Renal pelvis (tissue), 12 donors: Measurements from ENCODE around the gene KCTD1. TPM values are rescaled to one million over a fixed set of nuclear protein-coding genes. Genes with fewer than 3 reads are reported as not detected.

Experiments used
- DNase-seq: peaks from one replicate; pipeline ENCODE4 v3.0.0-alpha.2; 2013
- long read RNA-seq, 16 experiments: transcript quantifications; one replicate each; lab custom pipeline, GENCODE V29; 2026
- polyA plus RNA-seq, 3 donors: library from polyadenylated mRNA; unstranded; fragments of 120-200 nt; gene quantifications; one replicate each; pipeline ENCODE4 v1.2.1, GENCODE V29; 2013; ENCODE audit not compliant: insufficient read length in 3 of 3

The KCTD1 gene
- polyA plus RNA-seq, result 10 to 100 TPM; 66.6 to 69.1 (median 69.1) TPM
- long read RNA-seq, donor 1, partial matches to known transcripts, result 0 of 8 reads
- long read RNA-seq, donor 1, other reads (novel, unspliced or antisense), result 0 of 8 reads
- long read RNA-seq, donor 2, transcript KCTD1-202 (5 exons, 2,103 nt), result minor isoform, 6 of 15 reads
- long read RNA-seq, donor 2, transcript KCTD1-207 (5 exons, 2,897 nt), result major isoform, 7 of 15 reads
- long read RNA-seq, donor 2, partial matches to known transcripts, result 0 of 15 reads
- long read RNA-seq, donor 2, other reads (novel, unspliced or antisense), result 0 of 15 reads
- long read RNA-seq, donor 3, partial matches to known transcripts, result 0 of 6 reads
- long read RNA-seq, donor 3, other reads (novel, unspliced or antisense), result 0 of 6 reads
- long read RNA-seq, donor 4, transcript KCTD1-202 (5 exons, 2,103 nt), result major isoform, 6 of 18 reads
- long read RNA-seq, donor 4, partial matches to known transcripts, result 7 of 18 reads
- long read RNA-seq, donor 4, other reads (novel, unspliced or antisense), result 0 of 18 reads
- long read RNA-seq, donor 5, partial matches to known transcripts, result 5 of 11 reads
- long read RNA-seq, donor 5, other reads (novel, unspliced or antisense), result 0 of 11 reads
- long read RNA-seq, donor 6, transcript KCTD1-207 (5 exons, 2,897 nt), result major isoform, 10 of 14 reads
- long read RNA-seq, donor 6, partial matches to known transcripts, result 0 of 14 reads
- long read RNA-seq, donor 6, other reads (novel, unspliced or antisense), result 0 of 14 reads
- long read RNA-seq, donor 7, transcript KCTD1-208 (5 exons, 814 nt), result major isoform, 7 of 25 reads
- long read RNA-seq, donor 7, transcript KCTD1-207 (5 exons, 2,897 nt), result minor isoform, 5 of 25 reads
- long read RNA-seq, donor 7, transcript KCTD1-202 (5 exons, 2,103 nt), result minor isoform, 6 of 25 reads
- long read RNA-seq, donor 7, partial matches to known transcripts, result 7 of 25 reads
- long read RNA-seq, donor 7, other reads (novel, unspliced or antisense), result 0 of 25 reads
- long read RNA-seq, donor 8, partial matches to known transcripts, result 0 of 4 reads
- long read RNA-seq, donor 8, other reads (novel, unspliced or antisense), result 0 of 4 reads
- long read RNA-seq, donor 9, transcript KCTD1-207 (5 exons, 2,897 nt), result major isoform, 7 of 23 reads
- long read RNA-seq, donor 9, transcript KCTD1-208 (5 exons, 814 nt), result minor isoform, 6 of 23 reads
- long read RNA-seq, donor 9, transcript KCTD1-202 (5 exons, 2,103 nt), result minor isoform, 5 of 23 reads
- long read RNA-seq, donor 9, partial matches to known transcripts, result 0 of 23 reads
- long read RNA-seq, donor 9, other reads (novel, unspliced or antisense), result 5 of 23 reads
- long read RNA-seq, donor 10, transcript KCTD1-202 (5 exons, 2,103 nt), result major isoform, 6 of 16 reads
- long read RNA-seq, donor 10, partial matches to known transcripts, result 7 of 16 reads
- long read RNA-seq, donor 10, other reads (novel, unspliced or antisense), result 0 of 16 reads
- long read RNA-seq, donor 11, transcript KCTD1-202 (5 exons, 2,103 nt), result major isoform, 5 of 17 reads
- long read RNA-seq, donor 11, partial matches to known transcripts, result 0 of 17 reads
- long read RNA-seq, donor 11, other reads (novel, unspliced or antisense), result 7 of 17 reads
- long read RNA-seq, donor 12, transcript KCTD1-207 (5 exons, 2,897 nt), result minor isoform, 11 of 31 reads
- long read RNA-seq, donor 12, transcript KCTD1-202 (5 exons, 2,103 nt), result major isoform, 12 of 31 reads
- long read RNA-seq, donor 12, transcript KCTD1-208 (5 exons, 814 nt), result minor isoform, 8 of 31 reads
- long read RNA-seq, donor 12, partial matches to known transcripts, result 0 of 31 reads
- long read RNA-seq, donor 12, other reads (novel, unspliced or antisense), result 0 of 31 reads
- long read RNA-seq, donor 13, transcript KCTD1-202 (5 exons, 2,103 nt), result major isoform, 5 of 10 reads
- long read RNA-seq, donor 13, partial matches to known transcripts, result 0 of 10 reads
- long read RNA-seq, donor 13, other reads (novel, unspliced or antisense), result 0 of 10 reads
- long read RNA-seq, donor 14, result 0 reads
- long read RNA-seq, donor 15, result 0 reads
- long read RNA-seq, donor 16, transcript KCTD1-202 (5 exons, 2,103 nt), result major isoform, 7 of 19 reads
- long read RNA-seq, donor 16, transcript KCTD1-207 (5 exons, 2,897 nt), result minor isoform, 5 of 19 reads
- long read RNA-seq, donor 16, transcript KCTD1-208 (5 exons, 814 nt), result major isoform, 7 of 19 reads
- long read RNA-seq, donor 16, partial matches to known transcripts, result 0 of 19 reads
- long read RNA-seq, donor 16, other reads (novel, unspliced or antisense), result 0 of 19 reads

- peak; percentile 88 for DNase-seq
Observed at GRCh38 chr18:26548415-26549262, at the start of gene KCTD1. KCTD1 (minus strand) TSS chr18:26548553; CDS start chr18:26548536, 17 bp downstream.

- DNase-seq, result no peak
Observed at GRCh38 chr18:26593365-26594320, 45.3 kb upstream of the KCTD1 start.

DNA sequence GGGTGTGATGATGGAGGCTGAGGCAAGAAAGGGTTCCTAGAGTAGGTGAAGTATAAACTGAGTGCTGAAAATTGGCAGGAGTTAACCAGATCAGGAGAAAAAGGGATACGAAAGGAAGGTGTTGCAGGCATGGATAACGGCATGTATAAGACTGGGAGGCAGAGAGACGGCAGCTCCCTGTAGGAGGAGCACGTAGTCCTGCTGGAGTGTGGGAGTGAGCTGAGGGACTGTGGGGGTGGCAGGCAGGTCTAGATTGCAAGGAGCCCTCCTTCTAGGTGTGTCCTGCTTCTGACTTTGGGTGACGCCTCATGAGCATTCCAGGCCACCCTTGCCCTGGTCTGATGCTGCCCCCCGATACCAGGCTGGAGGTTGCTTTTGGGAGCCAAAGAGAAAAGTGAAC lies 36.4 kb upstream of the KCTD1 start:
- DNase-seq, result no peak

DNA sequence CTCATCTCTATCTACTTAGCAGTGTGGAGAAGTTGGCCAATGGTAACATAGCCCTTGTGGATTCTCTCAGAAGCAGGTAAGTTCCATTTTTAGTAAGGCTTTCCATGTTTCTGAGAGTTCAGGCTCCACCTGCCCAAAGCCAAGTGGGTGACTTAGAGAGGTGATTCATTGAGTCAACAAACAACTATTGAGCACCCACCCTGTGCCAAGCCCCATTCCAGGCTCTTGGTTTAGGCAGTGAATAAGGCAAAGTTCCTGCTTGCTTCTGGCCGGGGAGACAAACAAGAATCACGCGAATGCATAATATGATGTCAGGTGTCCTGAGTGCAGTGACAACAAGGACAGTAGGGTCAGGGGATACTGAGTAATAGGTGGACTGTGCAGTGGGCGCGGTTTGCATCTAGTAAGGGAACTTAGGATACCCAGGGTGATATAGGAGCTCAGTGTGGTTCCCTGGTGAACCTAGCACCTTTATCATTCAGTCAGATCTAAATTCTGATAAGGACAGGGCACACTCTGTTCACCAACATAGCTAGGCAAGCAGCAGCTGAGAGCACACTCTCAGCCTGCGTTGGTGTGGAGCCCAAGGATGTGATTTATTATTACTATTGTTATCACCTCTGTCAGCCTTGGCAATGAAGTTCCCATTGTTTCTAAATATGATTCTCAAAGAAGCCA lies 31.7 kb upstream of the KCTD1 start:
- no peak for DNase-seq

DNA sequence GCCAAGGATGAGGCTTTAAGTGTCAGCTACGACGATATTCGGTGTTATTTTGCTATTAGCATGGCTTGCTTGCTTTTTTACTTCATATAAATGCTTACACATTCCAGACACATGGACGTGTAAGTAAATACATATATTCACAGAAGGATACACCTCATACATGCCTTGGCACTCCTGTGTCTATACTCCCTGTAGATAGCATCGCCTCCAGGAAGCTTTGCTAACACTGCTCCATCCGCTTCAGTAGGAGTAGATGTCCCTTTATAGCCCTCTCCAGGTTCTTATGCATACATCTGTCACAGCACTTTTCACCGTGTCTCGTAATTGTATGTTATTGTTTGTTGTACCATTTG lies 27.5 kb upstream of the KCTD1 start:
- no peak for DNase-seq

GRCh38 chr18:26574958-26575864 lies 26.9 kb upstream of the KCTD1 start:
- DNase-seq, result peak; percentile 55

DNA sequence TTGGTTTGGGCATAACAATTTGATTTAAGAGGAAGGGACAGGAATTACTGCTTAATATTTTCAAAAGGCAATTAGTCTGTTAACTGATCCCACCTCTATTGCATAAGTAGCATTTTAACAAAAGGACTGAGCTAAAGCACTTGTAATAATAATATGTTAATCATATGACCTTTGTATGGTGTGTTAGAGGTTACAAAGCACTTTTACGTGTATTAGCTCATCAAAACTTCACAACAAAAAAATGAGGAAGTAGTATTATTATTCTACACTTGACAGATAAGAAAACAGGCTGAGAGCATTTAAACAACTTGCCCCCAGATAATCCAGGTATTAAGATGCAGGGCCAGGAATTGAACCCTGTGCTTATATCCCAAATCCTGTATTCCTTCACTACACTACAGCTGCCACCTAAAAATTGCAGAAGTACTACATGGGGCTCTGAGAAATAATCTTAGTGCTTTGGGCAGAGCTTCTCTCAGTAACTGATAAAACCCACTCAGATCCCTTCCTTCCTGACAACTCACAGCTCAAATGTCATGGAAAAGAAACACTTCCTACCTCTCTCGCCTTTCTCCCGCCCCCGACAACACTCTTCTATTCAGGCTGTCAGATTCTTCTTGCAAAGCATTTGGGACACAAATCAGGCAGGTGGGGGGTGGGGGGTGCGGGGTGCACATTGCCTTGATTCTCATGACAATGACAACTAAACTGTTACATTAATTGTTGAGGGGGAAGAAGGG lies 20.7 kb upstream of the KCTD1 start:
- DNase-seq, result no peak

GRCh38 chr18:26568513-26568912 lies 20.2 kb upstream of the KCTD1 start:
- DNase-seq, result no peak

DNA sequence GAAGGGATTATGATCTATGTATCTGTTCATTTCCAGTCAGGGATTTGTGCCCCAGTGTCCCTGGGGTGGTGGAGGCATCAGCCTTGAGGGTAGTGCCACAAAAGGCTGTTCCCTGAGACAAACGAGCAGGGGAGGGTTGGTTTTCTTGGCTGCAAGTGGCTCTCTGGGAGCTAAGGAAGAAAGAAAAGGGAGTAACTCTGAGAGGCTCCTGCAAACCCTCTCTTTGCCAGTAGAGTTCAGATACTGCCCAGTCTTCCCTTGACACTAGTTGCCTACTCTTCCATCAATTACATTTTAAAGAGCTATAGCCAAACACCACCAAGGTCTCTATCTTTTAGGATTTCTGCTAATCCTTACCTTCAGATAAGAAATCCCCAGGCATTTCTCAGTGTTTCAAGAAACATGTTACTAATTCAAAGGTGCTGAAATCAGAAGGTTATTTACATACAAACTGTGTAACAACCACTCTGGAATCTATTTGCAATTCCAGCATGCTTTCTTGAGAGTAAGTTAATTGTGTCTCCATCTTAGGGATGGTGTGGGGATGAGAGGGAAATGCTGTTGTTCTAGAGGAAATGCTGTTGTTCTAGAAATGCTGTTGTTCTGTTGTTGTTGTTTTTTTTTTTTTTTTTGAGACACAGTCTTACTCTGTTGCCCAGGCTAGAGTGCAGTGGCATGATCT lies 18.7 kb upstream of the KCTD1 start:
- no peak for DNase-seq

DNA sequence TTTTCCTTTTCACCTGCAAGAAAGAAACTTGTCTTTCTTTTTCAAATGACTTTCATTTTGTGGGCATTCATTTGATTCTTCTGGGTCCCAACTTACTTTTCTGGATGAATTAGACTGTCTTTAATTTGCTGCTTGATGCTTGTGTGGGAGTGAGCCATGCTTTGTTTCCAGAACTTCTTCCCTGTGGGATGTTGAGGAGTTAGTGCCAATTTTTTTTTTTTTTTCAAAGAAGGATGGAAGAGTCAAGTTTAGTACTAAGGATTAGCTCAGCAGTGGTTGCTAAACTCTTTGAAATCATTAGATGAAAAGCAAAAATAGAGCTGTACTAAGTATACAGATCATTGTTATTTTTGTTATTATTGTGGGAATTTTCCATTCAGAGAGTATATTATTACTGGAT lies 17.2 kb upstream of the KCTD1 start:
- no peak for DNase-seq

- no peak for DNase-seq
Observed at GRCh38 chr18:26563024-26563423, 14.7 kb upstream of the KCTD1 start.

DNA sequence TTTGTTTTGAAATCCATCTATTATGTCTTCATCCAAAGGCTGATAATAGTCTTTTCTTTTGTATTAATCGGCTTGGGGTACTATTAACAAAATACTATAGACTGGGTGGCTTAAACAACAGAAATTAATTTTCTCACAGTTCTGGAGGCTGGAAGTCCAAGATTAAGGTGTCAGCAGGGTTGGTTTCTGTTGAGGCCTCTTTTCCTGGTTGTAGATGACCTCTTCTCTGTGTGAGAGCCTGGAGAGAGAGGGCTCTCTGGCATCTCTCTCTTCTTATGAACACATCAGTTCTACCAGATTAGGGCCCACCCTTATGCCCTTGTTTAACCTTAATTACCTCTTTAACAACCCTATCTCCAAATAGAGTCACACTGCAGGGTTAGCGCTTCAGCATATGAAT lies 14.2 kb upstream of the KCTD1 start:
- DNase-seq, result no peak

- no peak for DNase-seq
Observed at GRCh38 chr18:26561769-26562168, 13.4 kb upstream of the KCTD1 start.

DNA sequence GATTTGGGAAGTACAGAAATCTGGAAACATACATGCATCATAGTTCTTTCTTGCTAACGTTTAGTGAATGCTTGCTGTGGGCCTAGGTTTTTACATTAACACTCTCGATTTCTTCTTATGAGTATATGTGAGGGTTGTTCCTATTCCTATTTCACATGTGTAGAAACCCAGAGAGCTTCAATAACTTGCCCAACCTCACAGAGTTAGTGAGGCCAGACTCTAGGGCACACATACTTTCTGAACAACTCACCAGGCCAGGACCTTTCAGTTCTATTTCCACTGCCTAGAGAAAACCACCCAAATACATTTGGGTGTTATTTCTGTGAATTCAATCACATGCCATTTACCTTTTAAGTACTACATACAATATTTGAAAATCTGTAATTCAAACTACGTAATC lies 8.2 kb upstream of the KCTD1 start:
- DNase-seq, result no peak
